Globus pallidus (tissue), 1 donor: Measurements from ENCODE around the gene SLC36A4.
"Not testable (repeated sequence)": the region's sequence is repeated elsewhere in the genome, so short reads cannot be mapped to it uniquely, and the experiment has no call there.

Experiments
- DNase-seq: peaks from one replicate; pipeline ENCODE4 v3.0.0-alpha.2; 2015; ENCODE audit warnings: low spot score

The SLC36A4 gene

GRCh38 chr11:93118276-93118675 is 79.5 kb downstream of the SLC36A4 start:
- DNase-seq = no peak

GRCh38 chr11:93117565-93117964 is 80.2 kb downstream of the SLC36A4 start:
- DNase-seq = no peak

DNA sequence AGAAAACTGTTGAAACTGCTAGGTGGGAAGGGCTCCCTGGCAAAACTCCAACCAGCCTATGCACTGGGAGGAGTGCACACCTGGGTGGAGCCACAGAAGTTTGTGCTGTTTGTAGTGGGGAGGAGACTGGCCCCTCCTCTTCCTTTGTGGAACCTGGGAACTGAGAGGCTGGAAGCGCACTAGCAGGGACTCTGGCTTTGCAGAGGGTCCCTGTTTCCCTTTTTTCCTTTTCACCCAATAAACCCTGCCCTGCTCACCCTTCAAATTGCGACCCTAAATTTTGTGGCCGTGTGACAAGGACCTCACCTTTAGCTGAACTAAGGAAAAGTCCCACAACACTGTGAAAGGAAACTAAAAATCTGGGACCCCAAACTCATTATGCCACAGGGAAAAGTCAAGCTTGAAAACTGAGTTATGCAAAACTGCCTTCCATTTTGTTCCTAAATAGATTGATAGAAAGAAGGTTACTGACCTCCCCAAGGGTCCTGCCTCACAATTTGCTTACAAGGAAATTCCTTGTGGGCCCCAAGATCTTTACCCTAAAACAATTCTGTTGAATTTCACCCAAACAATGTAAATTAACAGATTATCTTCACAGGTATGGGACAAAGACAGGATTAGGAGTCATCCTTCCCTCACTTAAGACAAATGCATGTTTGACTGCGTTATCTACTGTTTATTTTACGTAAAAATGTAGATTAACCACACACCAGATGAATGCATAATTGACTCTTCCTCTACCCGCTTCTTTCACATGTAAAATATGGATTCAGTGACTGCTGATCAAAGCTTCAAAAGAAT is 81.0 kb downstream of the SLC36A4 start:
- no peak for DNase-seq

DNA sequence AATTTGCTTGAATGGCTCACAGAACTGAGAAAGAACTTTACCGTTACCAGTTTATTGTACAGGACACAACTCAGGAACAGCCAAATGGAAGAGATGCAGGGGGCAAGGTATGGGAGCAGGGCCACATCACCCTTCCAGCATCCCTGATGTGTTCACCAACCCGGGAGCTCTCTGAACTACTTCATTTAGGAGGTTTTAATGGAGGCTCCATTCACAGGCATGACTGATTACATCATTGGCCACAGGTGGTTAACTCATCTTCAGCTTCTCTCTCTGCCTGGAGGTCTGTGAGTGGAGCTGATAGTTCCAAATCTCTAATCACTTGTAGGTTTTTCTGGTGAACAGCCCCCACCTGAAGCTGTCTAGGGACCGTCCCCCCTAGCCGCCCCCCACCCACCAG is 83.5 kb downstream of the SLC36A4 start:
- DNase-seq = no peak

- no peak for DNase-seq
Observed at GRCh38 chr11:93113824-93114223, 84.0 kb downstream of the SLC36A4 start.

DNA sequence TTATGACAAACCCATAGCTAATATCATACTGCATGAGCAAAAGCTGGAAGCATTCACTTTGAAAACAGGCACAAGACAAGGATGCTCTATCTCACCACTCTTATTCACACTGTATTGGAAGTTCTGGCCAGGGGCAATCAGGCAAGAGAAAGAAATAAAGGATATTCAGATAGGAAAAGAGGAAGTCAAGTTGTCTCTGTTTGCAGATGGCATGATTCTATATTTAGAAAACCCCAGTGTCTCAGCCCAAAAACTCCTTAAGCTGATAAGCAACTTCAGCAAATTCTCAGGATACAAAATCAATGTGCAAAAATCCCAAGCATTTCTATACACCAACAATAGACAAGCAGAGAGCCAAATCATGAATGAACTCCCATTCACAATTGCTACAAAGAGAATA is 86.6 kb downstream of the SLC36A4 start:
- not testable (repeated sequence) for DNase-seq

DNA sequence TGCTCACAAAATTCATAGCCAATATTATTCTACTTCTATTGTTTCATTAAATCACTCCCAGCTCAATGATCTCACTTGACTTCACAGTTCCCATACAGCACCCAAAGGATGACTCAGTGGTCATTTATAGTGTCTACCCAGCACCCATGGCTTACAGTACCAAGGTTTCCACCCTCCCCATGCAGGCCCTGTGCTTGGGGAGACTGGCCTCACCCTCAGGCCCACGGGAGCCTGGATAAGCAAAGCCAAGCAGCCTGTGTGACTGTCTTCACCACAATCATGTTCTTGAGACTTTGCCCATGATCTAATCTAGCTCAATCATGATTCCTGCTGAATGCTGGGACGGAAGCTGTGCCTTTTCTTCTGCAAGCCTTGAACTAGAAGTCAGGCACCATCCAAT is 97.6 kb downstream of the SLC36A4 start:
- no peak for DNase-seq

GRCh38 chr11:93099806-93100205 is 98.0 kb downstream of the SLC36A4 start:
- no peak for DNase-seq
